22Rv1 (cell line): ENCODE measurements around the gene CORO2B.

ENCODE experiments used
- H3K27ac ChIP-seq: fragments of 450-650 bp; 2 replicates; pipeline ENCODE4 v1.5.1; 2017
- CTCF ChIP-seq: fragments of 450-650 bp; IDR thresholded peaks from 2 replicates; pipeline ENCODE4 v1.5.1; 2017; ENCODE audit warnings: mild to moderate bottlenecking
- ZFX ChIP-seq: fragments of 450-650 bp; IDR thresholded peaks from 2 replicates; pipeline ENCODE4 v1.6.1; 2017; ENCODE audit warnings: antibody characterized with exemption, borderline replicate concordance

The CORO2B gene

GRCh38 chr15:68592544-68592943 lies 13.8 kb downstream of the CORO2B start:
- H3K27ac ChIP-seq, result no peak overlapping the region
- TF ChIP-seq CTCF (no peak), ZFX (no peak)

GRCh38 chr15:68593341-68593740 lies 14.5 kb downstream of the CORO2B start:
- TF ChIP-seq ZFX (no peak), CTCF (no peak)
- H3K27ac ChIP-seq, result no peak overlapping the region

GRCh38 chr15:68593828-68594532 lies 15.2 kb downstream of the CORO2B start:
- TF ChIP-seq CTCF, result no peak
- no peak overlapping the region for H3K27ac ChIP-seq

GRCh38 chr15:68594533-68595259 lies 15.9 kb downstream of the CORO2B start:
- no peak overlapping the region for H3K27ac ChIP-seq
- no peak for TF ChIP-seq CTCF
- TF ChIP-seq ZFX, result no peak

GRCh38 chr15:68595260-68595564 lies 16.4 kb downstream of the CORO2B start:
- TF ChIP-seq CTCF (no peak), ZFX (no peak)
- no peak overlapping the region for H3K27ac ChIP-seq

- H3K27ac ChIP-seq, result no peak overlapping the region
- TF ChIP-seq CTCF (no peak), ZFX (no peak)
Observed at GRCh38 chr15:68595761-68596160, 17.0 kb downstream of the CORO2B start.

- no peak for TF ChIP-seq CTCF
- TF ChIP-seq ZFX, result no peak
- no peak overlapping the region for H3K27ac ChIP-seq
Observed at GRCh38 chr15:68596691-68597090, 17.9 kb downstream of the CORO2B start.
